ENCODE results near the gene OR2M4. TPM values are rescaled to one million over a fixed set of nuclear protein-coding genes. Genes with fewer than 3 reads are reported as not detected.
"Not testable (repeated sequence)": the region's sequence is repeated elsewhere in the genome, so short reads cannot be mapped to it uniquely, and the experiment has no call there.

Gene OR2M4
- total RNA-seq, 1 donor from 2014 or later, result not detected

GRCh38 chr1:248196965-248197364 is 34.3 kb upstream of the OR2M4 start, which contains the start of gene OR2M3:
TSS of gene OR2M3 (plus strand) at chr1:248197265. CDS start at chr1:248203068, 5,803 bp downstream.
- Mint-ChIP-seq H3K27ac (no peak within 1 kb of the TSS), H3K27me3 (no peaks in the 10 kb centered on the region), H3K4me1 (ENCODE audit: unreplicated experiment) (no peaks in the 10 kb centered on the region), H3K9me3 (peaks cover 5% of the 10 kb centered on the region), H3K36me3 (no peaks in the 10 kb centered on the region), H3K4me3 (no peak within 1 kb of the TSS)
- no peak for DNase-seq (ENCODE audit: extremely low spot score, unreplicated experiment)
- no peak for TF ChIP-seq CTCF (conservative IDR thresholded peaks at IDR 0.05)

GRCh38 chr1:248215880-248216279 is 15.3 kb upstream of the OR2M4 start:
- H3K27me3 Mint-ChIP-seq, result no peaks in the 10 kb centered on the region
- H3K9me3 Mint-ChIP-seq, result peaks cover 5% of the 10 kb centered on the region
- TF ChIP-seq CTCF (conservative IDR thresholded peaks at IDR 0.05), result no peak
- H3K4me3 Mint-ChIP-seq, result no peak overlapping the region
- no peaks in the 10 kb centered on the region for H3K36me3 Mint-ChIP-seq
- no peak for DNase-seq (ENCODE audit: extremely low spot score, unreplicated experiment)
- H3K27ac Mint-ChIP-seq, result no peak overlapping the region
- H3K4me1 Mint-ChIP-seq (ENCODE audit: unreplicated experiment), result no peaks in the 10 kb centered on the region

- Mint-ChIP-seq H3K9me3 (peaks cover 9% of the 10 kb centered on the region), H3K27ac (no peak overlapping the region), H3K27me3 (no peaks in the 10 kb centered on the region), H3K36me3 (no peaks in the 10 kb centered on the region), H3K4me3 (no peak overlapping the region), H3K4me1 (ENCODE audit: unreplicated experiment) (no peaks in the 10 kb centered on the region)
- no peak for TF ChIP-seq CTCF (conservative IDR thresholded peaks at IDR 0.05)
- DNase-seq (ENCODE audit: extremely low spot score, unreplicated experiment), result no peak
Measured at GRCh38 chr1:248225537-248225936, 5.7 kb upstream of the OR2M4 start.

- Mint-ChIP-seq H3K4me1 (ENCODE audit: unreplicated experiment) (no peaks in the 10 kb centered on the region), H3K9me3 (peaks cover 5% of the 10 kb centered on the region), H3K27me3 (no peaks in the 10 kb centered on the region), H3K4me3 (no peak overlapping the region), H3K36me3 (no peaks in the 10 kb centered on the region), H3K27ac (no peak overlapping the region)
- no peak for TF ChIP-seq CTCF (conservative IDR thresholded peaks at IDR 0.05)
- no peak for DNase-seq (ENCODE audit: extremely low spot score, unreplicated experiment)
Measured at GRCh38 chr1:248229360-248229908, 1.8 kb upstream of the OR2M4 start.

- Mint-ChIP-seq H3K4me1 (ENCODE audit: unreplicated experiment) (no peaks in the 10 kb centered on the region), H3K9me3 (peaks cover 9% of the 10 kb centered on the region), H3K4me3 (no peak overlapping the region), H3K27me3 (no peaks in the 10 kb centered on the region), H3K27ac (no peak overlapping the region), H3K36me3 (no peaks in the 10 kb centered on the region)
- DNase-seq (ENCODE audit: extremely low spot score, unreplicated experiment), result no peak
- no peak for TF ChIP-seq CTCF (conservative IDR thresholded peaks at IDR 0.05)
Measured at GRCh38 chr1:248239478-248239877, 8.3 kb downstream of the OR2M4 start.

GRCh38 chr1:248243204-248243603 is 12.0 kb downstream of the OR2M4 start:
- Mint-ChIP-seq H3K9me3 (peaks cover 5% of the 10 kb centered on the region), H3K27me3 (no peaks in the 10 kb centered on the region), H3K4me1 (ENCODE audit: unreplicated experiment) (no peaks in the 10 kb centered on the region), H3K36me3 (no peaks in the 10 kb centered on the region), H3K27ac (no peak overlapping the region), H3K4me3 (no peak overlapping the region)
- TF ChIP-seq CTCF (conservative IDR thresholded peaks at IDR 0.05), result peak; percentile 70
- DNase-seq (ENCODE audit: extremely low spot score, unreplicated experiment), result no peak

- H3K4me1 Mint-ChIP-seq (ENCODE audit: unreplicated experiment); H3K36me3 Mint-ChIP-seq; DNase-seq (ENCODE audit: extremely low spot score, unreplicated experiment); H3K27me3 Mint-ChIP-seq; H3K27ac Mint-ChIP-seq; H3K4me3 Mint-ChIP-seq: not testable (repeated sequence)
- H3K9me3 Mint-ChIP-seq, result peaks cover 16% of the 10 kb centered on the region
Measured at GRCh38 chr1:248259309-248259708, 28.1 kb downstream of the OR2M4 start.
